DOHH2 (cell line): ENCODE data around the gene PPP1R15B.

ENCODE experiments used
- CTCF ChIP-seq: fragments of 200-600 bp; sonication (generic); IDR thresholded peaks from one replicate; pipeline ENCODE4 v1.5.1; 2014; ENCODE audit warnings: antibody characterized with exemption, mild to moderate bottlenecking, low read depth, low read length; ENCODE audit not compliant: poor library complexity, severe bottlenecking
- EZH2phosphoT487 ChIP-seq: fragments of 200-600 bp; sonication (generic); IDR thresholded peaks from 2 replicates; pipeline ENCODE4 v1.6.1; 2017; ENCODE audit warnings: borderline replicate concordance, mild to moderate bottlenecking, antibody characterized with exemption, low read length, moderate library complexity, mixed read lengths

DNA sequence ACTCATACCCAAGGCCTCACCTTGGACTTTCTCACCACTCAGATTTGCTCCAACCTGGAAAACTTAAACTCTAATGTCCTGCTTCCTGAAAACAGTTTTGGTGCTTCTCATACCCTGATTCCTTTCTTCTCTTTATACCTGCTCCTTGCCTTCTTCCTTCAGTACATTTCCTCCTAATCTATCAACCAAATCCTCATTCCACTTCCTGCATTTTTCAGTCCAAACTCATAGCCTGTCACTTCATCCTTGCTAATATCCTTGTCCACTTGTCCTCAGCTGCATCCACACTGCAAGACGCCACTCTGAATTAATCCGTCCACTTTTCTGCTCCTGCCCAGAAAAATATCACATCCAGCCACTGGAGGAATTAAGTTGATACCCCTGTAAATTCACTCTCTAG is 25.9 kb downstream of the PPP1R15B start:
- TF ChIP-seq CTCF (no peak), EZH2phosphoT487 (no peak)
